H1 (cell line): ENCODE data around the gene RBM44. TPM values are rescaled to one million over a fixed set of nuclear protein-coding genes. Genes with fewer than 3 reads are reported as not detected.

Experiments used
- CTCF ChIA-PET: fragments of 300-600 bp; sonication (Branson Sonifier 250); formaldehyde crosslinking; loops from one replicate; lab custom pipeline; 2021; ENCODE audit not compliant: partially characterized antibody; lab: Charles Lee
- POLR2A ChIA-PET: fragments of 300-600 bp; sonication (Branson Sonifier 250); formaldehyde crosslinking; loops from one replicate; lab custom pipeline; 2021; ENCODE audit warnings: inconsistent platforms; ENCODE audit not compliant: partially characterized antibody; lab: Charles Lee
- DNase-seq, 2 experiments: peaks; one replicate each; pipeline versions ENCODE4 v3.0.0 to v3.0.0-alpha.2; 2010 to 2022; ENCODE audit warnings: low spot score in 2 of 2, low read depth in 1 of 2, mixed read lengths in 1 of 2
- FAIRE-seq: peaks from 2 replicates; lab custom pipeline; 2011; peaks lifted over from hg19 to GRCh38; lab: Jason Lieb, UNC
- H2AFZ ChIP-seq: 2 replicates; pipeline ENCODE4 v1.8.1; 2012; ENCODE audit warnings: low read length, inconsistent platforms
- H2AK5ac ChIP-seq: 2 replicates; pipeline ENCODE4 v1.6.1; 2013; ENCODE audit warnings: low read depth, low read length
- H2BK120ac ChIP-seq: replicated peaks from 2 replicates; pipeline ENCODE3; 2013; ENCODE audit warnings: low read depth, low read length, inconsistent platforms
- H2BK12ac ChIP-seq: 2 replicates; pipeline ENCODE4 v1.6.1; 2013; ENCODE audit warnings: low read depth, low read length
- H2BK15ac ChIP-seq: 2 replicates; pipeline ENCODE4 v1.6.1; 2013; ENCODE audit warnings: low read length
- H2BK20ac ChIP-seq: 2 replicates; pipeline ENCODE4 v1.6.1; 2013; ENCODE audit warnings: low read length
- H2BK5ac ChIP-seq: 2 replicates; pipeline ENCODE4 v1.6.1; 2013; ENCODE audit warnings: low read depth, low read length
- H3K14ac ChIP-seq: 2 replicates; pipeline ENCODE4 v1.6.1; 2013; ENCODE audit warnings: inconsistent platforms; ENCODE audit not compliant: insufficient read length
- H3K18ac ChIP-seq: 2 replicates; pipeline ENCODE4 v1.6.1; 2013; ENCODE audit warnings: low read length; ENCODE audit errors: extremely low read depth
- H3K23ac ChIP-seq: 2 replicates; pipeline ENCODE4 v1.6.1; 2013; ENCODE audit warnings: inconsistent platforms; ENCODE audit not compliant: insufficient read length
- H3K23me2 ChIP-seq: 2 replicates; pipeline ENCODE4 v1.6.1; 2013; ENCODE audit warnings: low read depth, low read length
- H3K27ac ChIP-seq: 2 replicates; pipeline ENCODE4 v1.6.1; 2011; ENCODE audit warnings: low read depth, low read length, inconsistent platforms
- H3K27me3 ChIP-seq, 4 experiments: replicated peaks in 1 of 4; 1 replicate in 1 of 4; 2 replicates in 3 of 4; pipeline versions ENCODE4 v1.6.1 to v1.8.1; 2011 to 2013; ENCODE audit warnings: low read length in 3 of 4, mild to moderate bottlenecking in 3 of 4, inconsistent platforms in 2 of 4, mixed read lengths in 2 of 4, moderate library complexity in 1 of 4; ENCODE audit not compliant: control insufficient read depth in 3 of 4, insufficient read depth in 3 of 4; ENCODE audit errors: extremely low read depth in 1 of 4
- H3K36me3 ChIP-seq, 4 experiments: 2 replicates each; pipeline versions ENCODE4 v1.6.1 to v1.8.1; 2011 to 2013; ENCODE audit warnings: mild to moderate bottlenecking in 4 of 4, low read length in 3 of 4, moderate library complexity in 2 of 4, control low read depth in 1 of 4, inconsistent platforms in 1 of 4; ENCODE audit not compliant: insufficient read depth in 4 of 4, control insufficient read depth in 2 of 4
- H3K4ac ChIP-seq: replicated peaks from 2 replicates; pipeline ENCODE3; 2013; ENCODE audit warnings: low read length, low read depth, mixed read lengths, inconsistent platforms; ENCODE audit not compliant: insufficient read length
- H3K4me1 ChIP-seq, 4 experiments: replicated peaks in 1 of 4; 1 replicate in 1 of 4; 2 replicates in 3 of 4; pipeline versions ENCODE4 v1.6.1 to v1.8.1; 2011 to 2013; ENCODE audit warnings: low read length in 3 of 4, inconsistent platforms in 2 of 4, mixed read lengths in 1 of 4; ENCODE audit not compliant: insufficient read depth in 4 of 4, control insufficient read depth in 3 of 4
- H3K4me2 ChIP-seq, 2 experiments: 2 replicates each; pipeline versions ENCODE4 v1.6.1 to v1.8.1; 2011 to 2013; ENCODE audit warnings: low read depth in 2 of 2, low read length in 2 of 2, control low read depth in 1 of 2, inconsistent platforms in 1 of 2, mild to moderate bottlenecking in 1 of 2; ENCODE audit not compliant: insufficient read depth in 1 of 2
- H3K4me3 ChIP-seq, 4 experiments: fragments of 200-600, 300-600 bp in 1 of 4; sonication (generic), shearing (Covaris generic), sonication (Bioruptor Twin) in 1 of 4; 2 replicates each; pipeline versions ENCODE4 v1.5.1 to v1.8.1; 2011 to 2016; ENCODE audit warnings: low read length in 4 of 4, low read depth in 3 of 4, control low read depth in 2 of 4, inconsistent platforms in 2 of 4, mild to moderate bottlenecking in 2 of 4, mixed read lengths in 1 of 4, moderate library complexity in 1 of 4; ENCODE audit not compliant: insufficient read depth in 2 of 4; ENCODE audit errors: extremely low read depth in 1 of 4
- H3K56ac ChIP-seq: replicated peaks from 2 replicates; pipeline ENCODE3; 2013; ENCODE audit warnings: low read depth, mild to moderate bottlenecking, mixed read lengths, low read length, inconsistent platforms; ENCODE audit not compliant: insufficient read length
- H3K79me1 ChIP-seq: 2 replicates; pipeline ENCODE4 v1.6.1; 2013; ENCODE audit warnings: low read depth, low read length, control low read depth
- H3K79me2 ChIP-seq, 2 experiments: 2 replicates each; pipeline versions ENCODE4 v1.6.1 to v1.8.1; 2012 to 2013; ENCODE audit warnings: low read length in 2 of 2, mild to moderate bottlenecking in 2 of 2, inconsistent platforms in 1 of 2; ENCODE audit not compliant: insufficient read depth in 2 of 2, control insufficient read depth in 1 of 2
- H3K9ac ChIP-seq, 4 experiments: replicated peaks in 1 of 4; 1 replicate in 1 of 4; 2 replicates in 3 of 4; pipeline versions ENCODE4 v1.6.1 to v1.8.1; 2011 to 2013; ENCODE audit warnings: low read depth in 3 of 4, low read length in 3 of 4, control low read depth in 2 of 4, mild to moderate bottlenecking in 2 of 4, moderate library complexity in 2 of 4, inconsistent platforms in 1 of 4; ENCODE audit errors: extremely low read depth in 1 of 4
- H3K9me3 ChIP-seq, 2 experiments: 2 replicates each; pipeline versions ENCODE4 v1.6.1 to v1.8.1; 2012 to 2013; ENCODE audit warnings: mild to moderate bottlenecking in 2 of 2, moderate library complexity in 2 of 2, control low read depth in 1 of 2, inconsistent platforms in 1 of 2, low read depth in 1 of 2, low read length in 1 of 2, mixed read lengths in 1 of 2; ENCODE audit not compliant: insufficient read depth in 2 of 2
- H4K20me1 ChIP-seq, 2 experiments: replicated peaks in 1 of 2; 2 replicates each; pipeline versions ENCODE3 to v1.8.1; 2011 to 2013; ENCODE audit warnings: inconsistent platforms in 2 of 2, low read length in 2 of 2, mild to moderate bottlenecking in 1 of 2; ENCODE audit not compliant: insufficient read depth in 2 of 2, control insufficient read depth in 1 of 2
- H4K5ac ChIP-seq: 2 replicates; pipeline ENCODE4 v1.6.1; 2013; ENCODE audit warnings: low read length, low read depth, mixed read lengths, inconsistent platforms; ENCODE audit not compliant: insufficient read length
- H4K8ac ChIP-seq: 2 replicates; pipeline ENCODE4 v1.8.0; 2013; ENCODE audit warnings: mild to moderate bottlenecking, moderate library complexity, low read length, inconsistent platforms; ENCODE audit not compliant: insufficient read depth; ENCODE audit errors: extremely low read depth
- H4K91ac ChIP-seq: replicated peaks from 2 replicates; pipeline ENCODE3; 2013; ENCODE audit warnings: low read length, mixed read lengths, inconsistent platforms; ENCODE audit not compliant: insufficient read length
- BACH1 ChIP-seq: IDR thresholded peaks from 2 replicates; pipeline ENCODE4 v1.6.1; 2012; ENCODE audit warnings: low read length, improper control_type of control experiment
- CBX5 ChIP-seq: fragments of 300-800, 300-1000 bp; sonication (generic); IDR thresholded peaks from 2 replicates; pipeline ENCODE4 v1.7.1; 2016; ENCODE audit warnings: antibody characterized with exemption, low read length, low read depth
- CBX8 ChIP-seq: fragments of 300-800, 300-1000 bp; sonication (generic); IDR thresholded peaks from 2 replicates; pipeline ENCODE4 v1.7.1; 2016; ENCODE audit warnings: low read depth, low read length, borderline replicate concordance
- EGR1 ChIP-seq: IDR thresholded peaks from 2 replicates; pipeline ENCODE4 v1.6.1; 2011; ENCODE audit warnings: low read depth, low read length, borderline replicate concordance
- FOSL1 ChIP-seq: IDR thresholded peaks from 2 replicates; pipeline ENCODE4 v1.6.1; 2011; ENCODE audit warnings: mild to moderate bottlenecking, low read depth, low read length, moderate library complexity; ENCODE audit not compliant: insufficient read depth
- HDAC6 ChIP-seq: IDR thresholded peaks from one replicate; pipeline ENCODE4 v1.7.1; 2012; ENCODE audit warnings: low read depth, mild to moderate bottlenecking, inconsistent platforms, low read length, moderate library complexity
- KDM1A ChIP-seq: fragments of 200-600, 300-600 bp; sonication (generic); IDR thresholded peaks from 2 replicates; pipeline ENCODE4 v1.7.1; 2016; ENCODE audit warnings: mild to moderate bottlenecking, low read length, borderline replicate concordance
- KDM5A ChIP-seq: fragments of 200-600 bp; IDR thresholded peaks from 2 replicates; pipeline ENCODE4 v1.7.1; 2012; ENCODE audit warnings: mild to moderate bottlenecking, low read length, inconsistent platforms, mixed read lengths
- POLR2AphosphoS5 ChIP-seq: IDR thresholded peaks from 2 replicates; pipeline ENCODE4 v1.6.1; 2011; ENCODE audit warnings: low read depth, low read length
- POU5F1 ChIP-seq: IDR thresholded peaks from 2 replicates; pipeline ENCODE4 v1.6.1; 2011; ENCODE audit warnings: low read depth, mild to moderate bottlenecking, low read length, moderate library complexity
- RAD21 ChIP-seq, 2 experiments: IDR thresholded peaks in 1 of 2; conservative IDR thresholded peaks in 1 of 2; 2 replicates each; pipeline ENCODE4 v1.6.1; 2011; ENCODE audit warnings: low read depth in 2 of 2, low read length in 2 of 2, improper control_type of control experiment in 1 of 2, inconsistent platforms in 1 of 2, mild to moderate bottlenecking in 1 of 2, moderate library complexity in 1 of 2
- SIX5 ChIP-seq: IDR thresholded peaks from 2 replicates; pipeline ENCODE4 v1.6.1; 2011; ENCODE audit warnings: mild to moderate bottlenecking, low read depth, low read length
- SP2 ChIP-seq: IDR thresholded peaks from 2 replicates; pipeline ENCODE4 v1.6.1; 2012; ENCODE audit warnings: mild to moderate bottlenecking, low read length, inconsistent platforms
- SUZ12 ChIP-seq: fragments of 200-600 bp; sonication (generic); IDR thresholded peaks from 2 replicates; pipeline ENCODE4 v1.6.1; 2012; ENCODE audit warnings: mild to moderate bottlenecking, inconsistent platforms, low read length, moderate library complexity, mixed read lengths
- TAF7 ChIP-seq: optimal IDR thresholded peaks from 2 replicates; pipeline ENCODE3; 2011; ENCODE audit warnings: low read depth, mild to moderate bottlenecking, inconsistent platforms, low read length, moderate library complexity, borderline replicate concordance
- WGBS, 2 experiments: shearing (Covaris generic) in 1 of 2; methylation state at CpG; one replicate each; pipeline versions ENCODE4 v1.1.6 to v1.1.7; 2013 to 2015; ENCODE audit warnings: low lambda C conversion rate in 2 of 2, mixed read lengths in 2 of 2, inconsistent platforms in 1 of 2, low coverage in 1 of 2, missing lambda C conversion rate in 1 of 2; ENCODE audit not compliant: insufficient replicate concordance in 2 of 2, insufficient coverage in 1 of 2, insufficient read length in 1 of 2; ENCODE audit errors: extremely low coverage in 1 of 2, missing lambda C conversion rate in 1 of 2; 5-methylcytosine and 5-hydroxymethylcytosine counted together
- polyA plus RNA-seq, 7 experiments: library from polyadenylated mRNA; depleted of rRNA in 3 of 7; stranded (reverse) in 5 of 7; unstranded in 2 of 7; fragments of >200 nt in 5 of 7; fragments of 200-250 nt in 2 of 7; gene quantifications; 1 replicate in 5 of 7; 2 replicates in 1 of 7; 4 replicates in 1 of 7; pipeline versions ENCODE4 v1.2.1 to v1.2.3, GENCODE V29; 2011 to 2013; ENCODE audit warnings: missing spikeins in 2 of 7, mixed read lengths in 2 of 7
- total RNA-seq: library from RNA; stranded (reverse); fragmentation: NEBNext Ultra II Directional; extraction: Animal tissue kit (Norgen Biotek cat#: 25700); gene quantifications from 2 replicates; pipeline ENCODE4 v1.2.1, GENCODE V29; 2021

The RBM44 gene
- total and polyA plus RNA-seq, 2 of the 8 experiments (the other 6 are each of a cell fraction or from before 2014, with no cell fraction given) = 0.12 to 0.43 TPM

DNA sequence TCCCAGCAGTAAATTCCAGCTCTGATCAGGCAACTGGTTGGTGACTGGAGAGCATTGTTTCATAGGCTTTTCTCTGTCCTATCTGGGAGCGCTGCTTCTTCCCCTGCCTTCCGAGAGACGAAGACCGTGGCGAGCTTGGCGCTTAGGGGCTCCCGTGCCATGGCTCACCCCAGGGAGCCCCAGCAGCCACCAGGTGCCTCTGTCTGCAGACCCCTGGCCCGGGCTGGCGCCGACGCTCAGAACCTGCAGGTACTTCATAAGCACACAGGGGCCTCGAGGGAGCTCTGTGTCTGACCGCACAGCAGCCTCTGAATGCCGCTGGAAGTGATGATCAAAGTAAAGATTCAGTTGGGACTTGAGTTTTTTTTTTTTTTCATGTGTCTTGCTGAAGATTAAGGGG lies 19.1 kb upstream of the RBM44 start:
- FAIRE-seq = no peak
- H4K8ac ChIP-seq = no peak overlapping the region
- no peak overlapping the region for H3K9ac ChIP-seq
- H2AFZ ChIP-seq = no peak overlapping the region
- no peaks in the 10 kb centered on the region for H3K27me3 ChIP-seq
- no peak overlapping the region for H3K4me2 ChIP-seq
- H2AK5ac ChIP-seq = no peak overlapping the region
- H3K18ac ChIP-seq = no peak overlapping the region
- no peak overlapping the region for H3K56ac ChIP-seq
- DNase-seq = no peak
- H3K4ac ChIP-seq = no peak overlapping the region
- H2BK15ac ChIP-seq = no peak overlapping the region
- no peak overlapping the region for H3K27ac ChIP-seq
- WGBS, 2 experiments = 93% methylated on average over 14 of the region's 14 CpGs; no CpG with 5 or more reads in 1 of the 2 experiments
- no peak overlapping the region for H2BK20ac ChIP-seq
- CTCF ChIA-PET = interaction anchor here (0.6 to 1.1 kb wide), 6 partner anchors 40 to 267 kb away, joined by 3 to 5 read pairs (median 3); no protein-coding TSS in a partner anchor
- H3K79me1 ChIP-seq = no peaks in the 10 kb centered on the region; the same call in 1 of the 2 replicates
- H4K91ac ChIP-seq = no peak overlapping the region
- H3K79me2 ChIP-seq = no peaks in the 10 kb centered on the region
- no peak overlapping the region for H3K14ac ChIP-seq
- H4K20me1 ChIP-seq = no peaks in the 10 kb centered on the region
- H3K23me2 ChIP-seq = no peaks in the 10 kb centered on the region
- H2BK12ac ChIP-seq = no peak overlapping the region
- POLR2A ChIA-PET = interaction anchor here (0.6 kb wide), 1 partner anchor 963 kb away, joined by 3 read pairs; no protein-coding TSS in a partner anchor
- H3K9me3 ChIP-seq = no peaks in the 10 kb centered on the region
- H2BK5ac ChIP-seq = no peak overlapping the region
- H3K4me3 ChIP-seq = no peak overlapping the region
- H3K36me3 ChIP-seq = peaks cover 0 to 15% (median 9%) of the 10 kb centered on the region in 4 experiments; a peak in 6 of 8 replicates
- H3K23ac ChIP-seq = no peak overlapping the region
- no peaks in the 10 kb centered on the region for H3K4me1 ChIP-seq
- H4K5ac ChIP-seq = no peak overlapping the region
- no peak overlapping the region for H2BK120ac ChIP-seq
- TF ChIP-seq KDM1A = no peak
- no peak for TF ChIP-seq CBX5
- TF ChIP-seq FOSL1 = no peak
- TF ChIP-seq TAF7 = no peak
- no peak for TF ChIP-seq EGR1
- no peak for TF ChIP-seq KDM5A
- TF ChIP-seq POLR2AphosphoS5 = no peak
- TF ChIP-seq SIX5 = no peak
- no peak for TF ChIP-seq RAD21 (IDR thresholded peaks at IDR 0.05 in 1 of 2, conservative IDR thresholded peaks at IDR 0.05 in 1 of 2; ENCODE audit: low read depth in 2 of 2, low read length in 2 of 2)
- TF ChIP-seq HDAC6 = no peak
- no peak for TF ChIP-seq POU5F1
- TF ChIP-seq SUZ12 = no peak
- no peak for TF ChIP-seq CBX8
- no peak for TF ChIP-seq BACH1
- no peak for TF ChIP-seq SP2
